GM23338 (cell line): ENCODE results near the gene MAPKBP1. TPM values are rescaled to one million over a fixed set of nuclear protein-coding genes. Genes with fewer than 3 reads are reported as not detected.

Source experiments
- ATAC-seq: fragments of 200-7000 bp; cut with Tn5 transposase; 3 replicates; pipeline ENCODE4 v1.9.1; 2020
- DNase-seq: peaks from one replicate; pipeline ENCODE4 v3.0.0-alpha.2; 2015; ENCODE audit warnings: low spot score
- H2AFZ ChIP-seq: fragments of 200-600 bp; sonication (generic); 2 replicates; pipeline ENCODE4 v1.8.0; 2016; ENCODE audit warnings: antibody characterized with exemption, mild to moderate bottlenecking, moderate library complexity
- H3F3A ChIP-seq: fragments of 200-600 bp; sonication (generic); replicated peaks from 2 replicates; pipeline ENCODE4 v1.8.0; 2017; ENCODE audit warnings: antibody characterized with exemption, mixed run types, low read depth
- H3K27ac ChIP-seq: fragments of 200-600 bp; sonication (generic); 2 replicates; pipeline ENCODE4 v1.6.1; 2016; ENCODE audit warnings: low read depth
- H3K27me3 ChIP-seq: fragments of 200-600 bp; sonication (generic); 2 replicates; pipeline ENCODE4 v1.8.0; 2016; ENCODE audit warnings: mild to moderate bottlenecking, mixed run types, moderate library complexity; ENCODE audit not compliant: insufficient read depth
- H3K36me3 ChIP-seq: fragments of 200-600 bp; sonication (generic); 2 replicates; pipeline ENCODE4 v1.8.0; 2016; ENCODE audit warnings: mild to moderate bottlenecking; ENCODE audit not compliant: insufficient read depth
- H3K4me1 ChIP-seq: fragments of 200-600 bp; sonication (generic); 2 replicates; pipeline ENCODE4 v1.8.0; 2016; ENCODE audit warnings: mild to moderate bottlenecking, moderate library complexity; ENCODE audit not compliant: insufficient read depth
- H3K4me2 ChIP-seq: fragments of 200-600 bp; sonication (generic); 2 replicates; pipeline ENCODE4 v1.7.1; 2017; ENCODE audit warnings: mixed run types
- H3K4me3 ChIP-seq: fragments of 200-600 bp; sonication (generic); 2 replicates; pipeline ENCODE4 v1.6.1; 2016; ENCODE audit warnings: mixed run types
- H3K79me2 ChIP-seq: fragments of 200-600 bp; sonication (generic); replicated peaks from 2 replicates; pipeline ENCODE4 v1.8.0; 2017; ENCODE audit warnings: mild to moderate bottlenecking; ENCODE audit not compliant: insufficient read depth
- H3K9me2 ChIP-seq: fragments of 200-600 bp; sonication (generic); 2 replicates; pipeline ENCODE4 v1.8.0; 2017; ENCODE audit not compliant: insufficient read depth
- H4K20me1 ChIP-seq: fragments of 200-600 bp; sonication (generic); replicated peaks from 2 replicates; pipeline ENCODE4 v1.8.0; 2017; ENCODE audit warnings: mild to moderate bottlenecking; ENCODE audit not compliant: insufficient read depth
- H3K27ac Mint-ChIP-seq: 2 replicates; pipeline ENCODE4 v1.8.0; 2020; ENCODE audit warnings: inconsistent platforms, mild to moderate bottlenecking, moderate library complexity, mixed read lengths
- H3K27me3 Mint-ChIP-seq: 3 replicates; pipeline ENCODE4 v1.8.0; 2022; ENCODE audit warnings: low read depth, mild to moderate bottlenecking, moderate library complexity, mixed read lengths, inconsistent platforms; ENCODE audit not compliant: insufficient read depth, poor library complexity
- H3K36me3 Mint-ChIP-seq: 3 replicates; pipeline ENCODE4 v1.8.0; 2021; ENCODE audit warnings: low read depth, mild to moderate bottlenecking, inconsistent platforms, moderate library complexity, mixed read lengths
- H3K4me1 Mint-ChIP-seq: 3 replicates; pipeline ENCODE4 v1.8.0; 2020; ENCODE audit warnings: mild to moderate bottlenecking, inconsistent platforms, mixed read lengths
- H3K4me3 Mint-ChIP-seq: 3 replicates; pipeline ENCODE4 v1.8.0; 2021; ENCODE audit warnings: moderate library complexity, mild to moderate bottlenecking, inconsistent platforms, mixed read lengths
- H3K9me3 Mint-ChIP-seq: 3 replicates; pipeline ENCODE4 v1.8.0; 2020; ENCODE audit warnings: moderate library complexity, mild to moderate bottlenecking, inconsistent platforms, mixed read lengths
- CREB1 ChIP-seq: fragments of 250-450 bp; sonication (Bioruptor Pico); IDR thresholded peaks from 2 replicates; pipeline ENCODE4 v1.5.0; 2020; ENCODE audit warnings: low read depth, mild to moderate bottlenecking, moderate library complexity
- EZH2 ChIP-seq: fragments of 200-600 bp; sonication (generic); IDR thresholded peaks from one replicate; pipeline ENCODE4 v1.8.0; 2017; ENCODE audit warnings: antibody characterized with exemption, mild to moderate bottlenecking, low read depth; ENCODE audit not compliant: unreplicated experiment
- EZH2phosphoT487 ChIP-seq: fragments of 200-600 bp; sonication (generic); IDR thresholded peaks from one replicate; pipeline ENCODE4 v1.8.1; 2018; ENCODE audit warnings: antibody characterized with exemption; ENCODE audit not compliant: unreplicated experiment
- JUNB ChIP-seq: IDR thresholded peaks from one replicate; pipeline ENCODE4 v1.6.1; 2016; ENCODE audit warnings: antibody characterized with exemption; ENCODE audit not compliant: unreplicated experiment
- NANOG ChIP-seq: IDR thresholded peaks from 2 replicates; pipeline ENCODE4 v1.6.1; 2016; ENCODE audit warnings: antibody characterized with exemption, borderline replicate concordance
- POLR2AphosphoS5 ChIP-seq: IDR thresholded peaks from 2 replicates; pipeline ENCODE4 v1.6.1; 2016; ENCODE audit warnings: antibody characterized with exemption, low read depth
- ZNF114 ChIP-seq: fragments of 250-450 bp; sonication (Bioruptor Pico); IDR thresholded peaks from 2 replicates; pipeline ENCODE4 v1.5.0; 2020; ENCODE audit warnings: mild to moderate bottlenecking, moderate library complexity
- ZNF331 ChIP-seq: fragments of 250-450 bp; sonication (Bioruptor Pico); IDR thresholded peaks from 2 replicates; pipeline ENCODE4 v1.5.0; 2020; ENCODE audit warnings: low read depth, mild to moderate bottlenecking, moderate library complexity
- polyA plus RNA-seq: library from polyadenylated mRNA; unstranded; fragments of >200 nt; fragmentation: Nextera tagmentation; extraction: Ambion mirVana; gene quantifications from 2 replicates; pipeline ENCODE4 v1.2.1, GENCODE V29; 2016
- total RNA-seq: library from RNA; depleted of rRNA; stranded (reverse); fragments of >200 nt; shearing (Covaris generic); gene quantifications from 2 replicates; pipeline ENCODE4 v1.2.3, GENCODE V29; 2014
- TF ChIP-seq, protein P1 (sequence below): fragments of 250-450 bp; sonication (Bioruptor Pico); IDR thresholded peaks from 2 replicates; pipeline ENCODE4 v1.5.0; 2020; ENCODE audit warnings: mild to moderate bottlenecking, moderate library complexity

Gene MAPKBP1
- total and polyA plus RNA-seq, 2 experiments from 2014 or later, result 1.9 to 8.9 TPM

- no peak for DNase-seq
- H3K36me3 ChIP-seq, result no peaks in the 10 kb centered on the region
- no peak overlapping the region for H2AFZ ChIP-seq
- H3K27me3 ChIP-seq, result no peaks in the 10 kb centered on the region
- H3K27ac ChIP-seq, result no peak overlapping the region
- no peaks in the 10 kb centered on the region for H3F3A ChIP-seq
- H3K4me2 ChIP-seq, result no peak overlapping the region
- no peaks in the 10 kb centered on the region for H3K79me2 ChIP-seq
- H3K9me2 ChIP-seq, result no peaks in the 10 kb centered on the region
- H3K36me3 Mint-ChIP-seq, result no peaks in the 10 kb centered on the region; the same call in 2 of the 3 replicates
- H3K4me3 Mint-ChIP-seq, result no peak overlapping the region
- no peaks in the 10 kb centered on the region for H3K4me1 ChIP-seq
- H3K4me1 Mint-ChIP-seq, result peaks cover 6% of the 10 kb centered on the region
- H3K27me3 Mint-ChIP-seq, result peaks cover 14% of the 10 kb centered on the region
- no peak for TF ChIP-seq POLR2AphosphoS5
- TF ChIP-seq, protein P1, sequence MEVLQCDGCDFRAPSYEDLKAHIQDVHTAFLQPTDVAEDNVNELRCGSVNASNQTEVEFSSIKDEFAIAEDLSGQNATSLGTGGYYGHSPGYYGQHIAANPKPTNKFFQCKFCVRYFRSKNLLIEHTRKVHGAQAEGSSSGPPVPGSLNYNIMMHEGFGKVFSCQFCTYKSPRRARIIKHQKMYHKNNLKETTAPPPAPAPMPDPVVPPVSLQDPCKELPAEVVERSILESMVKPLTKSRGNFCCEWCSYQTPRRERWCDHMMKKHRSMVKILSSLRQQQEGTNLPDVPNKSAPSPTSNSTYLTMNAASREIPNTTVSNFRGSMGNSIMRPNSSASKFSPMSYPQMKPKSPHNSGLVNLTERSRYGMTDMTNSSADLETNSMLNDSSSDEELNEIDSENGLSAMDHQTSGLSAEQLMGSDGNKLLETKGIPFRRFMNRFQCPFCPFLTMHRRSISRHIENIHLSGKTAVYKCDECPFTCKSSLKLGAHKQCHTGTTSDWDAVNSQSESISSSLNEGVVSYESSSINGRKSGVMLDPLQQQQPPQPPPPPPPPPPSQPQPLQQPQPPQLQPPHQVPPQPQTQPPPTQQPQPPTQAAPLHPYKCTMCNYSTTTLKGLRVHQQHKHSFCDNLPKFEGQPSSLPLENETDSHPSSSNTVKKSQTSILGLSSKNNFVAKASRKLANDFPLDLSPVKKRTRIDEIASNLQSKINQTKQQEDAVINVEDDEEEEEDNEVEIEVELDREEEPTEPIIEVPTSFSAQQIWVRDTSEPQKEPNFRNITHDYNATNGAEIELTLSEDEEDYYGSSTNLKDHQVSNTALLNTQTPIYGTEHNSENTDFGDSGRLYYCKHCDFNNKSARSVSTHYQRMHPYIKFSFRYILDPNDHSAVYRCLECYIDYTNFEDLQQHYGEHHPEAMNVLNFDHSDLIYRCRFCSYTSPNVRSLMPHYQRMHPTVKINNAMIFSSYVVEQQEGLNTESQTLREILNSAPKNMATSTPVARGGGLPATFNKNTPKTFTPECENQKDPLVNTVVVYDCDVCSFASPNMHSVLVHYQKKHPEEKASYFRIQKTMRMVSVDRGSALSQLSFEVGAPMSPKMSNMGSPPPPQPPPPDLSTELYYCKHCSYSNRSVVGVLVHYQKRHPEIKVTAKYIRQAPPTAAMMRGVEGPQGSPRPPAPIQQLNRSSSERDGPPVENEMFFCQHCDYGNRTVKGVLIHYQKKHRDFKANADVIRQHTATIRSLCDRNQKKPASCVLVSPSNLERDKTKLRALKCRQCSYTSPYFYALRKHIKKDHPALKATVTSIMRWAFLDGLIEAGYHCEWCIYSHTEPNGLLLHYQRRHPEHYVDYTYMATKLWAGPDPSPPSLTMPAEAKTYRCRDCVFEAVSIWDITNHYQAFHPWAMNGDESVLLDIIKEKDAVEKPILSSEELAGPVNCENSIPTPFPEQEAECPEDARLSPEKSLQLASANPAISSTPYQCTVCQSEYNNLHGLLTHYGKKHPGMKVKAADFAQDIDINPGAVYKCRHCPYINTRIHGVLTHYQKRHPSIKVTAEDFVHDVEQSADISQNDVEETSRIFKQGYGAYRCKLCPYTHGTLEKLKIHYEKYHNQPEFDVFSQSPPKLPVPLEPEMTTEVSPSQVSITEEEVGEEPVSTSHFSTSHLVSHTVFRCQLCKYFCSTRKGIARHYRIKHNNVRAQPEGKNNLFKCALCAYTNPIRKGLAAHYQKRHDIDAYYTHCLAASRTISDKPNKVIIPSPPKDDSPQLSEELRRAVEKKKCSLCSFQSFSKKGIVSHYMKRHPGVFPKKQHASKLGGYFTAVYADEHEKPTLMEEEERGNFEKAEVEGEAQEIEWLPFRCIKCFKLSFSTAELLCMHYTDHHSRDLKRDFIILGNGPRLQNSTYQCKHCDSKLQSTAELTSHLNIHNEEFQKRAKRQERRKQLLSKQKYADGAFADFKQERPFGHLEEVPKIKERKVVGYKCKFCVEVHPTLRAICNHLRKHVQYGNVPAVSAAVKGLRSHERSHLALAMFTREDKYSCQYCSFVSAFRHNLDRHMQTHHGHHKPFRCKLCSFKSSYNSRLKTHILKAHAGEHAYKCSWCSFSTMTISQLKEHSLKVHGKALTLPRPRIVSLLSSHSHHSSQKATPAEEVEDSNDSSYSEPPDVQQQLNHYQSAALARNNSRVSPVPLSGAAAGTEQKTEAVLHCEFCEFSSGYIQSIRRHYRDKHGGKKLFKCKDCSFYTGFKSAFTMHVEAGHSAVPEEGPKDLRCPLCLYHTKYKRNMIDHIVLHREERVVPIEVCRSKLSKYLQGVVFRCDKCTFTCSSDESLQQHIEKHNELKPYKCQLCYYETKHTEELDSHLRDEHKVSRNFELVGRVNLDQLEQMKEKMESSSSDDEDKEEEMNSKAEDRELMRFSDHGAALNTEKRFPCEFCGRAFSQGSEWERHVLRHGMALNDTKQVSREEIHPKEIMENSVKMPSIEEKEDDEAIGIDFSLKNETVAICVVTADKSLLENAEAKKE (CRISPR knock-in tag), result no peak
- no peak overlapping the region for H3K4me3 ChIP-seq
- ATAC-seq, result no peak
- no peak overlapping the region for H3K27ac Mint-ChIP-seq
- no peaks in the 10 kb centered on the region; the same call in 2 of the 3 replicates for H3K9me3 Mint-ChIP-seq
- no peaks in the 10 kb centered on the region for H4K20me1 ChIP-seq
Observed at GRCh38 chr15:41851755-41852370, 77.6 kb downstream of the MAPKBP1 start.

DNA sequence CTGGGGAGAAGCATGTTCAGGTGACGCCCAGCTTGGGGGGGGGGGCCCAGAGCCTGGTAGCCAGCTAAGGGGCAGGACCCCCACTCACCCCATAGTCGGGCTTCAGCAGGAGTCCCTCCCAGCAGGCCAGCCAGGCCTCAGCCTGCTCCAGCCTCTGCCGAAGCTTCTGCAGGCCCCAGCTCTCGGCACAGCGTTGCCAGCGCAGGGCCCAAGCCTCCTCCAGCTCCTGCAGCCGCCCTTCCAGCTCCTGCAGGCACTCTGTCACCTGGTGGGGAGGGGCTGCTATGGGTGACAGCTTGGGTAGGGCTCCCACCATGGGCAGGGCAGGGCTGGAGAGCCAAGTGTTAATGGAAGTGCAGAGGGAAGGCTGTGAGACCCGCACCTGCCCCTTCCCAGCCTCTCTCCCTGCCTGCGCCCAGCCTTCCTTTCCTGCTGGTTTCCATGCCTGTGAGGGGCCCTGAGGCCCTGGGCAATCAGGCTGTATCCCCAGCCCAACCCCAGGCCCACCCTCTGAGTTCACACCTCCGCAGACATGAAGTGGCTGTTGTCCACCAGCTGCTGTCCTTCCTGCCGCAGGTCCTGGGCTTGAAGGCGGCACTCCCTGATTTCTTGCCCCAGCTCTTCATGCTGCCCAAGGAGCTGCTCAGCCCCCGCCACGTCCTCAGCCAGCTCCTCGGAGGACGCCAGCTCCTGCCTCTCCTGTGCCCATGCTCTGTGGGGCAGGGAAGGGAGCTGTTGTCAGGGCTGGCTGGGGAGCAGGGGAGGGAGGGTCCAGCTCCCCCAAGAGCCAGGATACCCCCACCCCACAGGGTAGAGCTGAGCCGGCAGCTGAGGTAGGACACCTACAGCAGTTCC lies 78.7 kb downstream of the MAPKBP1 start:
- no peak for TF ChIP-seq EZH2phosphoT487
- no peak for TF ChIP-seq POLR2AphosphoS5
- no peak for TF ChIP-seq ZNF331 (CRISPR knock-in tag)
- TF ChIP-seq JUNB, result no peak
- TF ChIP-seq ZNF114 (CRISPR knock-in tag), result no peak
- TF ChIP-seq NANOG, result no peak
- TF ChIP-seq CREB1 (CRISPR knock-in tag), result no peak
- no peak for TF ChIP-seq EZH2

More for the DNA sequence above, 78.7 kb downstream of the MAPKBP1 start:
- ATAC-seq (peak; percentile 9), DNase-seq (no peak)
- Mint-ChIP-seq H3K9me3 (no peaks in the 10 kb centered on the region; the same call in 2 of the 3 replicates), H3K4me1 (peaks cover 6% of the 10 kb centered on the region), H3K36me3 (no peaks in the 10 kb centered on the region; the same call in 2 of the 3 replicates), H3K27me3 (peaks cover 14% of the 10 kb centered on the region), H3K4me3 (no peak overlapping the region), H3K27ac (no peak overlapping the region)
- H3K9me2 ChIP-seq, result no peaks in the 10 kb centered on the region
- no peak overlapping the region for H3K27ac ChIP-seq
- no peaks in the 10 kb centered on the region for H3F3A ChIP-seq
- H3K27me3 ChIP-seq, result no peaks in the 10 kb centered on the region
- no peaks in the 10 kb centered on the region for H3K79me2 ChIP-seq
- no peak overlapping the region for H2AFZ ChIP-seq
- H3K4me2 ChIP-seq, result no peak overlapping the region
- H3K4me1 ChIP-seq, result no peaks in the 10 kb centered on the region
- no peak overlapping the region for H3K4me3 ChIP-seq
- H4K20me1 ChIP-seq, result no peaks in the 10 kb centered on the region
- no peaks in the 10 kb centered on the region for H3K36me3 ChIP-seq
